A673 (cell line): ENCODE results near the gene FIGN. TPM values are rescaled to one million over a fixed set of nuclear protein-coding genes. Genes with fewer than 3 reads are reported as not detected.

Source experiments
- BruUV-seq: library from RNA; stranded (reverse); fragments of 400-500 nt; replicated peaks from 2 replicates; lab custom pipeline; 2021; lab: Mats Ljungman, UMichigan
- CTCF ChIA-PET: fragments of 300-600 bp; sonication (Branson Sonifier 250); formaldehyde crosslinking; loops from one replicate; lab custom pipeline; 2022; ENCODE audit warnings: antibody characterized with exemption; lab: Charles Lee
- POLR2A ChIA-PET: fragments of 300-600 bp; sonication (Branson Sonifier 250); formaldehyde crosslinking; loops from one replicate; lab custom pipeline; 2022; ENCODE audit warnings: antibody characterized with exemption; ENCODE audit not compliant: low non-redundant PET; lab: Charles Lee
- DNase-seq: peaks from one replicate; pipeline ENCODE4 v3.0.0-alpha.2; 2015; ENCODE audit warnings: low spot score
- H3K27ac ChIP-seq: fragments of 200-600 bp; sonication (generic); 2 replicates; pipeline ENCODE4 v1.5.1; 2016; ENCODE audit warnings: mixed run types, low read depth, mild to moderate bottlenecking, mixed read lengths, antibody characterized with exemption, low read length; ENCODE audit not compliant: poor library complexity, severe bottlenecking
- H3K27me3 ChIP-seq: fragments of 200-600 bp; sonication (generic); replicated peaks from 2 replicates; pipeline ENCODE4 v1.6.1; 2017; ENCODE audit warnings: mixed run types, low read depth, mild to moderate bottlenecking, mixed read lengths, antibody characterized with exemption, low read length; ENCODE audit not compliant: insufficient read depth, poor library complexity
- H3K36me3 ChIP-seq: fragments of 200-600 bp; sonication (generic); 2 replicates; pipeline ENCODE4 v1.6.1; 2016; ENCODE audit warnings: mixed run types, mild to moderate bottlenecking, mixed read lengths, antibody characterized with exemption, low read length; ENCODE audit not compliant: insufficient read depth, poor library complexity, severe bottlenecking
- H3K4me1 ChIP-seq: fragments of 200-600 bp; sonication (generic); 2 replicates; pipeline ENCODE4 v1.6.1; 2017; ENCODE audit warnings: mixed run types, mild to moderate bottlenecking, mixed read lengths, antibody characterized with exemption, low read length; ENCODE audit not compliant: insufficient read depth, poor library complexity, severe bottlenecking
- H3K4me3 ChIP-seq: fragments of 200-600 bp; sonication (generic); 2 replicates; pipeline ENCODE4 v1.5.1; 2016; ENCODE audit warnings: low read depth, mixed run types, mild to moderate bottlenecking, mixed read lengths, low read length; ENCODE audit not compliant: poor library complexity, severe bottlenecking
- H3K9me3 ChIP-seq: fragments of 200-600 bp; sonication (generic); 2 replicates; pipeline ENCODE4 v1.6.1; 2016; ENCODE audit warnings: mixed run types, low read depth, mild to moderate bottlenecking, mixed read lengths, antibody characterized with exemption, low read length; ENCODE audit not compliant: poor library complexity, severe bottlenecking
- CTCF ChIP-seq: fragments of 300-800, 200-600 bp; sonication (generic); conservative IDR thresholded peaks from 2 replicates; pipeline ENCODE4 v1.5.1; 2017; ENCODE audit warnings: low read depth, mild to moderate bottlenecking, antibody characterized with exemption, low read length, moderate library complexity, mixed read lengths
- EZH2 ChIP-seq: fragments of 200-600 bp; sonication (generic); IDR thresholded peaks from 2 replicates; pipeline ENCODE4 v1.6.1; 2017; ENCODE audit warnings: borderline replicate concordance, low read depth, mild to moderate bottlenecking, mixed read lengths, antibody characterized with exemption, low read length; ENCODE audit not compliant: poor library complexity, severe bottlenecking
- intact Hi-C: fragments of 100-400 bp; cut with micrococcal nuclease; formaldehyde crosslinking; loops from one replicate; pipeline ENCODE4 v1.10.0; 2022; ENCODE audit not compliant: unreplicated experiment
- total RNA-seq: library from RNA; stranded (reverse); gene quantifications from 2 replicates; pipeline ENCODE4 v1.2.3, GENCODE V29; 2021

FIGN gene
- total RNA-seq, 1 experiment from 2014 or later, result 0.24 TPM

- Histone ChIP-seq H3K4me1 (no peaks in the 10 kb centered on the region), H3K27me3 (no peaks in the 10 kb centered on the region), H3K36me3 (no peaks in the 10 kb centered on the region), H3K4me3 (no peak overlapping the region), H3K9me3 (no peaks in the 10 kb centered on the region), H3K27ac (no peak overlapping the region)
- ChIA-PET POLR2A (no interaction called here), CTCF (no interaction called here)
- TF ChIP-seq CTCF (no peak), EZH2 (no peak)
- intact Hi-C loops, result no loop called here
- no peak for DNase-seq
- no TSS peak for BruUV-seq
Measured at GRCh38 chr2:163626639-163627109, 109.1 kb downstream of the FIGN start.

- intact Hi-C loops, result no loop called here
- no peak overlapping the region for H3K4me3 ChIP-seq
- no peaks in the 10 kb centered on the region for H3K36me3 ChIP-seq
- CTCF ChIA-PET, result no interaction called here
- POLR2A ChIA-PET, result no interaction called here
- H3K4me1 ChIP-seq, result no peaks in the 10 kb centered on the region
- H3K9me3 ChIP-seq, result no peaks in the 10 kb centered on the region
- no peaks in the 10 kb centered on the region for H3K27me3 ChIP-seq
- no peak for DNase-seq
- TF ChIP-seq CTCF, result no peak
- TF ChIP-seq EZH2, result no peak
- BruUV-seq, result no TSS peak
- no peak overlapping the region for H3K27ac ChIP-seq
Measured at GRCh38 chr2:163626208-163626607, 109.6 kb downstream of the FIGN start.

GRCh38 chr2:163625632-163626031 lies 110.2 kb downstream of the FIGN start:
- ChIA-PET POLR2A (no interaction called here), CTCF (no interaction called here)
- no peak overlapping the region for H3K27ac ChIP-seq
- H3K27me3 ChIP-seq, result no peaks in the 10 kb centered on the region
- H3K4me3 ChIP-seq, result no peak overlapping the region
- intact Hi-C loops, result no loop called here
- TF ChIP-seq EZH2 (no peak), CTCF (no peak)
- no peaks in the 10 kb centered on the region for H3K9me3 ChIP-seq
- H3K4me1 ChIP-seq, result no peaks in the 10 kb centered on the region
- BruUV-seq, result no TSS peak
- no peak for DNase-seq
- no peaks in the 10 kb centered on the region for H3K36me3 ChIP-seq
